SK-N-SH treated with all-trans-retinoic acid at 6 μM for 48 hours (cell line): ENCODE data around the gene NFIA.

ENCODE experiments used
- ATAC-seq: fragments of 200-7000 bp; cut with Tn5 transposase; 3 replicates; pipeline ENCODE4 v1.9.1; 2020; ENCODE audit warnings: mild to moderate bottlenecking, moderate library complexity
- ARNTL ChIP-seq: fragments of 450-650 bp; formaldehyde crosslinking; IDR thresholded peaks from 2 replicates; pipeline ENCODE4 v1.5.0; 2020; ENCODE audit warnings: low read depth, mild to moderate bottlenecking, moderate library complexity, borderline replicate concordance
- BACH2 ChIP-seq: fragments of 250-450 bp; sonication (Bioruptor Pico); IDR thresholded peaks from 2 replicates; pipeline ENCODE4 v1.9.0; 2021; ENCODE audit warnings: mild to moderate bottlenecking, borderline replicate concordance
- CREB5 ChIP-seq: fragments of 250-450 bp; sonication (Bioruptor Pico); IDR thresholded peaks from 2 replicates; pipeline ENCODE4 v1.5.1; 2020; ENCODE audit warnings: low read depth, mild to moderate bottlenecking, moderate library complexity
- CSDC2 ChIP-seq: fragments of 250-450 bp; sonication (Bioruptor Pico); IDR thresholded peaks from 2 replicates; pipeline ENCODE4 v1.5.0; 2020; ENCODE audit warnings: mild to moderate bottlenecking, moderate library complexity
- CSRNP3 ChIP-seq: fragments of 250-450 bp; sonication (Bioruptor Pico); IDR thresholded peaks from 2 replicates; pipeline ENCODE4 v1.5.1; 2021; ENCODE audit warnings: mild to moderate bottlenecking, moderate library complexity
- ESRRG ChIP-seq: fragments of 250-450 bp; sonication (Bioruptor Pico); IDR thresholded peaks from 2 replicates; pipeline ENCODE4 v1.6.1; 2021; ENCODE audit warnings: mild to moderate bottlenecking
- GLIS3 ChIP-seq: fragments of 250-450 bp; sonication (Bioruptor Pico); IDR thresholded peaks from 2 replicates; pipeline ENCODE4 v1.5.0; 2020; ENCODE audit warnings: mild to moderate bottlenecking, moderate library complexity
- OSR1 ChIP-seq: fragments of 250-450 bp; sonication (Bioruptor Pico); IDR thresholded peaks from 2 replicates; pipeline ENCODE4 v1.8.0; 2022; ENCODE audit warnings: moderate library complexity, mild to moderate bottlenecking, inconsistent platforms
- PATZ1 ChIP-seq: fragments of 250-450 bp; sonication (Bioruptor Pico); IDR thresholded peaks from 2 replicates; pipeline ENCODE4 v1.8.0; 2020; ENCODE audit warnings: mild to moderate bottlenecking, moderate library complexity, borderline replicate concordance
- POU6F1 ChIP-seq: fragments of 250-450 bp; sonication (Bioruptor Pico); IDR thresholded peaks from 2 replicates; pipeline ENCODE4 v1.8.0; 2021; ENCODE audit warnings: low read depth, mild to moderate bottlenecking, moderate library complexity, borderline replicate concordance
- PPARA ChIP-seq: fragments of 250-450 bp; sonication (Bioruptor Pico); IDR thresholded peaks from 2 replicates; pipeline ENCODE4 v1.5.0; 2020; ENCODE audit warnings: mild to moderate bottlenecking, borderline replicate concordance
- RARB ChIP-seq: fragments of 250-450 bp; sonication (Bioruptor Pico); IDR thresholded peaks from 2 replicates; pipeline ENCODE4 v1.8.0; 2021; ENCODE audit warnings: mild to moderate bottlenecking, moderate library complexity
- SNAI2 ChIP-seq: fragments of 250-450 bp; sonication (Bioruptor Pico); IDR thresholded peaks from 2 replicates; pipeline ENCODE4 v1.5.0; 2020; ENCODE audit warnings: mild to moderate bottlenecking, moderate library complexity
- TOX ChIP-seq: fragments of 250-450 bp; sonication (Bioruptor Pico); IDR thresholded peaks from 2 replicates; pipeline ENCODE4 v1.8.0; 2021; ENCODE audit warnings: mild to moderate bottlenecking, moderate library complexity, borderline replicate concordance
- TSHZ2 ChIP-seq: fragments of 250-450 bp; sonication (Bioruptor Pico); IDR thresholded peaks from 2 replicates; pipeline ENCODE4 v1.5.0; 2020; ENCODE audit warnings: mild to moderate bottlenecking, moderate library complexity
- ZNF565 ChIP-seq: fragments of 450-650 bp; formaldehyde crosslinking; conservative IDR thresholded peaks from 2 replicates; pipeline ENCODE4 v1.5.0; 2020; ENCODE audit warnings: low read depth, mild to moderate bottlenecking, moderate library complexity
- ZNF70 ChIP-seq: fragments of 450-650 bp; formaldehyde crosslinking; IDR thresholded peaks from 2 replicates; pipeline ENCODE4 v1.5.0; 2020; ENCODE audit warnings: mild to moderate bottlenecking, moderate library complexity
- ZNF8 ChIP-seq: fragments of 450-650 bp; formaldehyde crosslinking; IDR thresholded peaks from 2 replicates; pipeline ENCODE4 v1.5.0; 2020; ENCODE audit warnings: mild to moderate bottlenecking, moderate library complexity

Gene NFIA

GRCh38 chr1:61255358-61255703, 173.0 kb downstream of the NFIA start:
- no peak for ATAC-seq

GRCh38 chr1:61259379-61260148, 177.2 kb downstream of the NFIA start:
- ATAC-seq, result no peak
- TF ChIP-seq POU6F1, result no peak

More at GRCh38 chr1:61255358-61255703, 173.0 kb downstream of the NFIA start:
- no peak for TF ChIP-seq POU6F1
- TF ChIP-seq ZNF8 (CRISPR knock-in tag), result no peak
- TF ChIP-seq TSHZ2 (CRISPR knock-in tag), result no peak
- no peak for TF ChIP-seq BACH2 (CRISPR knock-in tag)
- no peak for TF ChIP-seq TOX (CRISPR knock-in tag)
- no peak for TF ChIP-seq PATZ1
- TF ChIP-seq ZNF565 (CRISPR knock-in tag), result no peak
- no peak for TF ChIP-seq ZNF70 (CRISPR knock-in tag)
- TF ChIP-seq ARNTL (CRISPR knock-in tag), result no peak

GRCh38 chr1:61260171-61260570, 177.8 kb downstream of the NFIA start:
- no peak for ATAC-seq
- TF ChIP-seq POU6F1 (no peak), CSRNP3 (CRISPR knock-in tag) (no peak), GLIS3 (CRISPR knock-in tag) (no peak), BACH2 (CRISPR knock-in tag) (no peak), RARB (CRISPR knock-in tag) (no peak), TSHZ2 (CRISPR knock-in tag) (no peak), PATZ1 (no peak), SNAI2 (CRISPR knock-in tag) (no peak), ZNF8 (CRISPR knock-in tag) (no peak), CREB5 (no peak), OSR1 (CRISPR knock-in tag) (no peak), ESRRG (CRISPR knock-in tag) (no peak), ZNF565 (CRISPR knock-in tag) (no peak), ZNF70 (CRISPR knock-in tag) (no peak), PPARA (CRISPR knock-in tag) (no peak), CSDC2 (CRISPR knock-in tag) (no peak)
